GM19035 (cell line): ENCODE measurements around the gene CD9.
"Not testable (repeated sequence)": the region's sequence is repeated elsewhere in the genome, so short reads cannot be mapped to it uniquely, and the experiment has no call there.

Experiments used
- ATAC-seq: cut with Tn5 transposase; IDR thresholded peaks from one replicate; pipeline ENCODE4 v1.9.1; 2021; ENCODE audit not compliant: unreplicated experiment

The CD9 gene

GRCh38 chr12:6198556-6198955, 1.6 kb upstream of the CD9 start:
- ATAC-seq = no peak

DNA sequence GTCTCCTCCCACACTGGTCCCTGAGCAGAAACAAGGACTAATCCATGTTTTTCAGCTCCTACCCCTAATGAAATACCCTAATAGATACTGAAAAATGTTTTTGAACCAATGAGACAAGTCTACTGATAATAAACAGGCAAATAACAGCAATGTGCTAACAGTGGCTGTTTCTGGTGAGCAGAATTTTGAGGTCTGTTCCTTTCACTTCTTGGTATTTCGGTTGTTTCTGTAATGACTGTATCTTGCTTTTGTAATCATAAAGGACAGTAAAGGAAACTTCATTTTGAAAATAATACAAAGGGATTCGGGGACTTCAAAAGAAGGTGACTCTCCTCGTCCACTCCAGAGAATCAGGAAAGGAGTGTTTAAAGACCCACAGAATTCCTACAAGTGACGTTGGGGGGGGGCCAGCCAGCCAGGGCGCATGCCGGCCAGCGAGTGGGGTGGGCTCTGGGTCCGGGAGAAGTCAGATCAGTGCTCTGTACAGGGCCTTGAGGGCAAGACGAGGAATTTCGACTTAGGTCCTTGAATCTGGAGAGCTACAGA, 1.1 kb upstream of the CD9 start:
- ATAC-seq = no peak

DNA sequence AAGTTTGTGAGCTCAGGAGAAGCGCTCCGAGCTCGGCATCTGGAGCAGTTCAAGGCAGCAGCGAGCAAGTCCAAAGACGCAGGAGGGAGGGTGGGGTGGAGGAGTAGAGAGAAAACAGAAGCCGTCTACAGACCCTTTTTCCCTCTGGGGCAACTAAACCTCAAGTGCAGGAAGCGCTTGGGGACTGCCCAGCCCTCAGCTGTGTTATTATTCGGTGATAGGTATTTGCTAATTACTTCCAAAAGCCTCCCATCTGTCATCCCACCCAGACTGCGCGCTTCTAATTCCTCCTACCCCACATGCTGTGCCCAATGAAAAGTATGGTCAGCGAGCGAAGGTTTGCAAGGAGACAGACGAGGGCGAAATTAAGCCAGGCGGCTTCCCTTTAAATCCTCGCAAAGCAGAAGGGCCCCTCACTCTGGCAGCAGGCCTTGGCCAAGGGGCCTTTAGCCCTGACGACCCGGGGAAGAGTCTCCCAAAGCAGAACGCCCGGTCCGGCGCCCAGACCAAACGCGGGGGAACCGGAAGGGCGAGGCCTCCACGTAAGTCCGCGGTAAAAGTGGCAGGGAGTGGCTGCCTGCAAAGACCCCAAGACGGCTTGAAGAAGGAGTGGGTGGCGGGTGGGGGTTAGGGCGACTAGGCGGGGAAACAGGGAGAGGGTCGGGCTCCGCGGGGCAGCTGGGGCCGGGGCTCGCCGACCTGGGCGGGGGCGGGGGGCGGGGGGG, 507 bp upstream of the CD9 start:
- no peak for ATAC-seq

DNA sequence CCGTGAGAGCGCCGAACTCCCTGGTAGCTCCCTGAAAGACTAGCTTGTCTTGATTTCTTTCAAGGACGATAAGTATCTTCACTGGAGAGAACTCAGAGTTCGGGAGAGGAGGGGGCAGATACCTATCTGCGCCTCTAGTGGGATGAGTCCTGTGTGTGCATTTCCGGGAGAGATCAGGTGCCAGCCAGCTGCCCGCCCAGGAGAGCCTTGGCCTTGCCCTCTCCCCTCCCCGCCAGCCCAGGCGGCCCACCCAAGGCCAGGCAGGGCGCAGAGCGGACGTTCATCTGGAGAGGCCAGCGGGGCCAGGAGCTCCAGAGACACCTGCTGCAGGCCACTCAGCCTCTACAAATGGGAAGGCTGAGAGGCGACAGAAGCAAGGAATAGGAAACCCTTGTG, 1.0 kb downstream of the CD9 start:
- ATAC-seq = no peak

DNA sequence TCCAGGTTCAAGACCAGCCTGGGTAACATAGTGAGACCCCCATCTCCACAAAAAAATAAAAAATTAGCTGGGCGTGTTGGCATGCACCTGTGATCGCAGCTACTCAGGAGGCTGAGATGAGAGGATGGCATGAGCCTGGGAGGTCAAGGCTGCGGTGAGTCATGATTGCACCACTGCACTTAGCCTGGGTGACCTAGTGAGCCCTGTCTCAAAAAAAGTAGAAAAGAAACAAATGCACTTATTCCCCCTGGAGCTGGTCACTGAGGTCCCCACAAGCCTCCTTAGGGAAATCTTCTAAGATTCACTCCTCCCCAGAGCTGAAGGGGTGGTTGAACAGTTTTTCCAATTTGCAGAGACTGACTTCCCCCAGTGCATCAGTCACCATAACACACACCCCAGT, 1.6 kb downstream of the CD9 start:
- no peak for ATAC-seq

GRCh38 chr12:6202304-6202703, 2.1 kb downstream of the CD9 start:
- ATAC-seq = no peak

DNA sequence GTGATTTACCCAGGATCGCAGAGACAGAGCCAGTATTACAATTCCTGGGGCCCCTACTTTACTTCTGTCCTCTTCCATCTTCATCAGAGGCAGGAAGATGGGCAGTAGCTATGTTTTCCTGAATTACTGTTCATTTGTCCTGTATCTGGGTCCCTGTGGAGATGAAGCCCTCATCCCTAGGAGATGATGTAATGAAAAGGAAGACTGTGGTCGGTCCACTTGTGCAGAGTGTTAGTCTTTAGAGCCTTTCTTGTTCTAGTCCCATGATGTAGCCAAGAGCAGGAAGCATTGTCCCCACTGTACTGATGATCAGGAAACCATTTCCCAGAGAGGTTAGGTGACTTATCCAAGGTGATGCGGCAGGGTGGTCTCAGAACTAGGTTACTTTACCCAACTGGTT, 2.6 kb downstream of the CD9 start:
- ATAC-seq = no peak

- ATAC-seq = no peak
Observed at GRCh38 chr12:6203601-6204000, 3.4 kb downstream of the CD9 start.

DNA sequence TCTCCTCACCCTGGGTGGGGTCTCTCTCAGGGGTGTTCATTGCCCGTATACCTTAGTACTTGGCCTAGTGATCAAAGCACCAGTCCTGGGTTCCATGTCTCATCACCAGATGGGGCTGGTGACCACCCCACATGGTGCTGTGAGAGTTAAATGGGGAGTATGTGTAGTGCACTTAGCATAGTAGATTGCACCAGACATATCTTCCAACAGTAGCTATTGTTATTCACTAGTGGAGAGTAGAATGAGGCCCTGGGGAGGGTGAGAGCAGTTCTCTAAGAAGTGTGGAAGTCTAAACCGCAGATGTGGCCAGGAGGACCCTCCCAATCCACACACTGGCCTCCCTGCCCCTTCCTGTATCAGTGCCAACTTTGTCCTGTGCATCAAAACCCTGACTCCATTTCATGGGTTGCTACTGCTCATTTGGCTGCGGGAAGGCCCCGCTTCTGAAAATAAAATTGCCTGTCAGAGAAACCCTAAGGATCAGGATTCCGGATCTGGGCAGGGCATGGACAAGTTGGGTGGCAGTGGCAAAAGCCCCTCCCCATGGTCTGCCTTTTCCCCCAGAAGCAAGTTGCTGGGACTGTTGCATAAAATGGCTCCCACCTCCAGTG, 4.4 kb downstream of the CD9 start:
- ATAC-seq = no peak

DNA sequence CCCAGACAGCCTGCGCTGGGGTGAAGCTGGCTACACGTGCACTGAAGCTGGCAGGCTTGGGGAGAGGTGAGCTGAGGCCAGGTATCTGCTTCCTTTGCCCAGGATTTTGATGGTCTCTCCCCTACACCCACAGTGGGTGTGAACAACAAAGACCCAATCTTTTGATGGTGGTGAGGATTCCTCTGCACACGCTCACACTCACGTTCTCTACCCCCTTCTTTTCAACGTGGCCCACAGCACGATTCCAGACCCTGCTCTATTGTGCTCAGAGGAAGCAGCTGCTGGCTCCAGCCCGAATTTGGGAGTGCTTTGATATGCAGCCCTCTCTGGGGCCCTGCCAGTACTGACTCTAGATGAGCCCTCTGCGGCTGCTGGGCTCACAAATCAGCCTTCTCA, 4.9 kb downstream of the CD9 start:
- ATAC-seq = no peak

GRCh38 chr12:6205761-6206160, 5.6 kb downstream of the CD9 start:
- ATAC-seq = no peak

GRCh38 chr12:6206327-6206726, 6.1 kb downstream of the CD9 start:
- no peak for ATAC-seq

DNA sequence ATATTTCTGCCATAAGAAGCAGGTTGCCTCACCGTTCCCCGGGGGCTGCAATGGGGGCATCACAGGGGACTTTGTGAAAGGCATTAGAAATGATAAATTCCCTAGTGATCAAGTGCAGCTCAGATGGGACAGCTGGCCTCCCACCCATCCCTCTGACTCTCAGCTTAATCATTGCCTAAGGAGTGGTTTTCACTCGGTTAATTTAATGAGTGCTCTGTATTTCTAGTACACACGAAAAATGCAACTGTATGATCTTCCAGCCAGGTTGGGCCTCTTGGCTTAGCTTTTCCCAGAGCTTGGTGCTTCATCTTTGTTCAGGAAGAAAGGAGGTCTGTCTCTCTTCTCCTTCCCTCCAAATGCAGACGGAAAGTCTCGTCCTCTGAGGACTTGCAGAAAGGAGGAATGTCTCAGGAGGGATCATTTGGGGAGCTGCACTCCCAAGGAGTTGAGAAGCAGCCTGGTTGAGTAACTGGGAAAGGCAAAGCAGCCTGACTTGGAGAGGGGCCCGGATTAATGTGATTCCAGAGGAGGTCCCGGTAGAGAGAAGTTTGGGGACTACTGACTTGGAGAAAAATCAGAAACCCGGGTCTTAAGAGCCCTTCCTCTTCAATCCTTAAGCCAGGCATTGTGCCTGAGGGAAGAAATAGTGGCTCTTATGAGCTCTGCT, 7.2 kb downstream of the CD9 start:
- no peak for ATAC-seq

- no peak for ATAC-seq
Observed at GRCh38 chr12:6208130-6208529, 7.9 kb downstream of the CD9 start.

DNA sequence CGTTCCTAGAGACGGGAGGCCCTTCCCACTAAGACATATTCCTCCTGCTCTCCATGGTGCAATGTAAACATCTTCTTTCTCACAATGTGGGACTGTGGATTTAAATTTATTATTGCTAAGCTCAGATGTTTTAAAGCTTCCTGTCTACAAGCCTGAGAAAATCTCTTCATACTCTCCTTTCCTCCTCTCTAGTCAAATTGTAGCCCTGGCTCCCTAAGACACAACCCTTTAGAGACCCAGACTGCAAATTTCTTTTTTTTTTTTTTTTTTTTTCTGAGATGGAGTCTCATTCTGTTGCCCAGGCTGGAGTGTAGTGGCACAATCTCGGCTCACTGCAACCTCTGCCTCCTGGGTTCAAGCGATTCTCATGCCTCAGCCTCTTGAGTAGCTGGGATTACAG, 9.2 kb downstream of the CD9 start:
- not testable (repeated sequence) for ATAC-seq

DNA sequence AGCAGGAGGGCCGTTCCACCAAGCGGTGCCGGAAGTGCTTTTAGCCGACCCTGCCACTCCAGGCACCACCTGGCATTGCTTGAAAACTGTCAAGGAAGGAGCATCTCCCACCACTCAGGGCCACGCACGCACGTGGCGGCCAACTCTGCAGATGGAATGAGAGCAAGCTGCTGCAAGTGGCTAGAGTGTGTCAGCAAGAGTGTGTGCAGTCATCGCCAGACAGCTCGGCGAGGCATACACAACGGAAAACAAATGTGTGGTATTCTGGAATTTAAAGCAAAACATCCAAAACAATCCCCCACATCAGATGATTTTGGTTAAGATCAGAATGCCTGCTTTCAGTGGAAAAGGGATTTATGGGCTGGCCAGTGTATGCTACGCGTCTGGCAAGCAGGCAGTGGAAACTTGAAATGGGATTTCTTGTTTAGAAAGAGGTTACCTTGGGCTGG, 11.2 kb downstream of the CD9 start:
- no peak for ATAC-seq

DNA sequence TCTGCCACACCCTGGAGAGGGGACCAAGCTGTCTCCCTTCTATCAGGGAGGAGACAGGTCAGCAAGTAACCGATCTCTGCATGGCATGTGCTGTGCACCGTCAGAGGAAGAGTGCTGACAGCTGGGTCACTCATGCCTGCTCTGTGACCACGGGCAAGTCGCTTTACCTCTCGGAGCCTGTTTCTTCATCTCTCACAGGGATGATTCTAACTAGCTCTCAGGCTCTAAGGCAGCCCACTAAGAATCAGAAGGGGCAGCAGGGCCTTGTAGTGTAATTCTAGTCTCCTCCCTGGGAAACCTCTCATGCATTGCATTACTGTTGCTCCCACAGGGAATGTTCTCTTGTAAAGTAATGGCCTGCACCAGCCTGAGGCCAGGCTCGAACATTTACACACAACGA, 11.9 kb downstream of the CD9 start:
- no peak for ATAC-seq

GRCh38 chr12:6213969-6214368, 13.8 kb downstream of the CD9 start:
- no peak for ATAC-seq

DNA sequence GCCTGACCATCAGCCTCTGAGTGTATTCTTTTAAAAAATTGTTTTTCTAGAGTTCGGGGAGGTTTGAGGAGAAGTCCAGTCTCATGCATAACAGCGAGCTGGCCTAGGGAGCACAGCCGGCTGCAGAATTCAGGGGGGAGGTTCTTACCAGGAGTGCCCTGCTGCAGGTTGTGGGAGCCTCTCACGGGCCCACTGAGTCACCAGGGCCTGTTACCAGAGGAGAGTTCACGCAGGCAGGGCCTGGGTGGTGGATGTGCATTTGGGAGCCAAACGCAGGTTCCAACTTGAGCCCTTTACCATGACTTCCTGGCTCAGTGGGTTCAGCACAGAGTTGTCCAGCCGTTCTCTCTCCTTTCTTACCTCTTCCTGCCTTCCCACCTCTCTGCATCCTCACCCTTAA, 14.4 kb downstream of the CD9 start:
- ATAC-seq = no peak

- ATAC-seq = no peak
Observed at GRCh38 chr12:6215120-6215807, 15.1 kb downstream of the CD9 start.

DNA sequence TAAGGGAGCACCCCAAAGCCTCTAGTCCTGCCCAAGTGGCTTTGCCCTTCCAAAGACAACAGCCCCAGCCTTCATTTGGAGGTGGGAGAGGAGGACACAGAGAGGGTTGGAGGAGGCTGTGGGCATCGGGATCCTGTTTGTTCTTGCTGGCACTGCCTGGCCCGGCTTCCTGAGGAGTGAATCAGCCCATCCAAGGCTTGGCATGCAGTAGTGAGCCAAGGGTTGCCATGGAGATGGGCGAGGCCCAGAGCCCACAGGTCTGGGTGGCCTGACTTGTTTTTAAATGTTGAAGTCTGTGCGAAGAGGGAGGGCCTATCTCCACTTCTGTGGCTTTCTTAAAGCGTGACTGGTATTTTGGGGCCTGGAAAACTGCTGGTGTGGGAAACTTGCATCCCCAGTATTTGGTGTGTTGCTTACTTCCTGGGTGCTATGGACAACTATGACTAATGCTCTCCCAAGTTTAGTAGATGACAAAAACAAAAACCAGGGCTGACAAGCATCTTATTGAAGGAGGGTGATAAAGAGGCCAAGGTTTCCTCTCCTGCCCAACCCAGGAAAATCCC, 15.8 kb downstream of the CD9 start:
- ATAC-seq = no peak
